Omental fat pad (tissue), 4 donors: ENCODE measurements around the gene CCDC27. TPM values are rescaled to one million over a fixed set of nuclear protein-coding genes. Genes with fewer than 3 reads are reported as not detected.

Experiments used
- ATAC-seq: fragments of 150-250 bp; one replicate; pipeline ENCODE4 v1.9.1; 2016; ENCODE audit warnings: mild to moderate bottlenecking, moderate library complexity; ENCODE audit not compliant: low FRiP score
- DNase-seq: peaks from one replicate; pipeline ENCODE4 v3.0.0-alpha.2; 2019; ENCODE audit warnings: low spot score
- total RNA-seq, 4 donors: library from RNA; depleted of rRNA; stranded (reverse); fragments of >200 nt; gene quantifications; one replicate each; pipeline ENCODE4 v1.1.0, GENCODE V29; 2016
- TF ChIP-seq, protein P1 (sequence below), 3 donors: fragments of 450-650 bp; IDR thresholded peaks; one replicate each; pipeline ENCODE4 v1.5.1; 2016 to 2017; ENCODE audit warnings: antibody characterized with exemption in 3 of 3, mild to moderate bottlenecking in 3 of 3, moderate library complexity in 2 of 3

CCDC27 gene
- total RNA-seq, 4 donors from 2014 or later: not detected

DNA sequence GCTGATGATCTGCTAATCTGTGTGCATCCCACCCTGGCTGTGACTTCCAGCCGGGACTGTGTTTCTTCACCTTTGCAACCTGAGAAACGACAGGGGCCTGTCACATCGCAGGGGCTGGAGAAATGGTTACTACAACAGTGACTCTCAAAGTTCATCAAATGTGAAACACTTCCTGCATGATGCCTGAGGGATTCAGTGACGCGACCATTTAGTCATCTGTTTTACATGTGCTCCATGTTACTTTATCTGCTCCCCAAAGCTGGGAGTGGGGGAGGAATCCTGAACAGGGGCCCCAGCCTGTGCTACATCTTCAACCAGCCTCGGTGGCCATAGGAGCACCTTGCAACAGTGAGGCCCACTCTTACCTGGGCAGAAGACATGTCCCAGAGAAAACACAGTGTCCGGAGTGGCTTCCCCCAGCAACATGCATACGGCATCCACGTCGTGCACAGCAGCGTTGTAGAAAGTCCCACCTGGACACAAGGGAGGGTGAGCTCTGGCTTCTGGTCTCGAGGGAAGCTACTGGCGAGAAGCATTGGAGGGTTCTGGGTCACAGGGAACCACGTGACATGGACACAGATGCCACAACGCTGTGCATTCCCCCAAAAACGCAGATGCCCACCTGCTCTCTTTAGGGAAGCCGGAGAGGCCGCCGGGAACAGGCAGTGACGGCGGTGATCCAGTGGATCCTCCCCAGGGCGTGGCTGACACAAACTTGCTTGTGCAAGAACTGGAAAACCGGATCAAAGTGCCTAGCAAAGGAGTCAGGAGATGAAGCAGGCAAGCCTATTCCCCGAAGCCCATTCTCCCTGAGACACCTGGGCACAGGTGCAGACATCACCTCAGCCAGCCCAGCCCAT is 9.6 kb upstream of the CCDC27 start:
- ATAC-seq (no peak), DNase-seq (no peak)
- TF ChIP-seq, protein P1, sequence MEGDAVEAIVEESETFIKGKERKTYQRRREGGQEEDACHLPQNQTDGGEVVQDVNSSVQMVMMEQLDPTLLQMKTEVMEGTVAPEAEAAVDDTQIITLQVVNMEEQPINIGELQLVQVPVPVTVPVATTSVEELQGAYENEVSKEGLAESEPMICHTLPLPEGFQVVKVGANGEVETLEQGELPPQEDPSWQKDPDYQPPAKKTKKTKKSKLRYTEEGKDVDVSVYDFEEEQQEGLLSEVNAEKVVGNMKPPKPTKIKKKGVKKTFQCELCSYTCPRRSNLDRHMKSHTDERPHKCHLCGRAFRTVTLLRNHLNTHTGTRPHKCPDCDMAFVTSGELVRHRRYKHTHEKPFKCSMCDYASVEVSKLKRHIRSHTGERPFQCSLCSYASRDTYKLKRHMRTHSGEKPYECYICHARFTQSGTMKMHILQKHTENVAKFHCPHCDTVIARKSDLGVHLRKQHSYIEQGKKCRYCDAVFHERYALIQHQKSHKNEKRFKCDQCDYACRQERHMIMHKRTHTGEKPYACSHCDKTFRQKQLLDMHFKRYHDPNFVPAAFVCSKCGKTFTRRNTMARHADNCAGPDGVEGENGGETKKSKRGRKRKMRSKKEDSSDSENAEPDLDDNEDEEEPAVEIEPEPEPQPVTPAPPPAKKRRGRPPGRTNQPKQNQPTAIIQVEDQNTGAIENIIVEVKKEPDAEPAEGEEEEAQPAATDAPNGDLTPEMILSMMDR (IDR thresholded peaks at IDR 0.05): no peak

DNA sequence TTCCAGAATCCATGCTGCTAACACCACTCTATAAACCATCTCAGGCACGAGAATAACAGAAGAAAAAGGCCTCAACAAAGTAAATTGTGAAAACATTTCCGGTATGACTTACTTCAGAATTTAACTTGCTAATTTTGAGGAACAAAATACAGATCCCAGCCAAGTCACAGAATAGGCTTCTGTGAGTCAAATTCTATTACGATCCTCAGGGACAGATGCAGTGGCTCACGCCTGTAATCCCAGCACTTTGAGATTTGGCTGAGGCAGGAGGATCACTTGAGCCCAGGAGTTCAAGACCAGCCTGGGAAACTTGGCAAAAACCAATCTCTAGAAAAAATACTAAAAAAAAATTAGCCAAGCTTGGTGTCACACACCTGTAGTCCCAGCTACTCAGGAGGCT is 8.8 kb upstream of the CCDC27 start:
- TF ChIP-seq, protein P1 (IDR thresholded peaks at IDR 0.05): no peak
- ATAC-seq (no peak), DNase-seq (no peak)

DNA sequence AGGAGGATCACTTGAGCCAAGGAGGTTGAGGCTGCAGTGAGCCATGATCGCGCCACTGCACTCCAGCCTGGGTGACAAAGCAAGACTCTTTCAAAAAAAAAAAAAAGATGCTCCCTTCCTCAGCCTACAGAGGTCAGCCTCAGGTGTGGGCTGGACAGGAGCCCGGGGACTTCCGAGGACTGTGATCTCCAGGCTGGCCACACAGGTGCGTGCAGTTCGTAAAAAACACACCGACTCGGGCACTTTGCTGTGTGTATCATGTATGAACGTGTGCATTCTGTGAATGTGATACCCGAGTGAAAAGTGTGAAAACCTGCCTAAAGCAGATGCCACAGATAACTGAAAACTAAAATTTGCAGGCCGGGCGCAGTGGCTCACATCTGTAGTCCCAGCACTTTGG is 8.4 kb upstream of the CCDC27 start:
- TF ChIP-seq, protein P1 (IDR thresholded peaks at IDR 0.05): no peak
- ATAC-seq: no peak
- DNase-seq: no peak

DNA sequence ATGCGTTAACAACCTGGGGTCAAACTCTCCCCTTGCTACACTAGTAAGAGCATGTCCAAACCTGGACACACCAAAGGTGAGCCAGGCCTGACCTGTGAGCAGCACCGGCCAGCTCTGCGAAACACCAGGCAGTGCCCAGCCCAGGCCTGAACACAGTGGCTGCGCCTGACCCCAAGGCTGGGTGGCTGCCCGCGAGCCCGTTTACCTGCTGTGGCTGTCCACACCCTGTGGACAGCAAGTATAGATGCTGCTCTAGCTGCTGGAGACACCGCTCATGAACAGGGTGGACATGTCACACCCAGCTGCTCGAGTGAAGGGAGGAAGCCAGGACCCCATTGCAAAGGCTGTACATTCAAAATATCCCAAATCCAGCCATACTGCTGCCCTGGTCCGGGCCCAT is 7.6 kb upstream of the CCDC27 start:
- no peak for DNase-seq
- TF ChIP-seq, protein P1 (IDR thresholded peaks at IDR 0.05): no peak
- no peak for ATAC-seq

DNA sequence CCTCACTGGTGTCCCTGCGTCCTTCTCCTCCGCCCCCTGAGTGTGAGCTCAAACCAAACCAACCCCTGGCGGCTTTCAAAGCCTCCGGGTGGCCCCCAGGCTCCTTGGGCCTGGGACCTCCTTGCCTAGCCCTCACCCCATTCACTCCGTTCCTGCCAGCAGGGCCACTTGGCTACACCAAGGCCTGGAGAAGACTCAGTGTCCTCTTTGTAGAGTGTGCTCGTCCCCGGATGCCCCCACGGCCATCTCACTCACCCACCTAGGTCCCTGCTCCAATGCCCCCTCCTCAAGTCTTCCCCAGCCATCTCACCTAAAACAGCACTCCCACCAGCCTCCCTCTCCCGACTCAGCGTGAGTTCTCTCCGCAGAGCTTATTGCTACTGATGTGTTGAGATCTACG is 7.2 kb upstream of the CCDC27 start:
- TF ChIP-seq, protein P1 (IDR thresholded peaks at IDR 0.05): no peak
- DNase-seq (no peak), ATAC-seq (no peak)

DNA sequence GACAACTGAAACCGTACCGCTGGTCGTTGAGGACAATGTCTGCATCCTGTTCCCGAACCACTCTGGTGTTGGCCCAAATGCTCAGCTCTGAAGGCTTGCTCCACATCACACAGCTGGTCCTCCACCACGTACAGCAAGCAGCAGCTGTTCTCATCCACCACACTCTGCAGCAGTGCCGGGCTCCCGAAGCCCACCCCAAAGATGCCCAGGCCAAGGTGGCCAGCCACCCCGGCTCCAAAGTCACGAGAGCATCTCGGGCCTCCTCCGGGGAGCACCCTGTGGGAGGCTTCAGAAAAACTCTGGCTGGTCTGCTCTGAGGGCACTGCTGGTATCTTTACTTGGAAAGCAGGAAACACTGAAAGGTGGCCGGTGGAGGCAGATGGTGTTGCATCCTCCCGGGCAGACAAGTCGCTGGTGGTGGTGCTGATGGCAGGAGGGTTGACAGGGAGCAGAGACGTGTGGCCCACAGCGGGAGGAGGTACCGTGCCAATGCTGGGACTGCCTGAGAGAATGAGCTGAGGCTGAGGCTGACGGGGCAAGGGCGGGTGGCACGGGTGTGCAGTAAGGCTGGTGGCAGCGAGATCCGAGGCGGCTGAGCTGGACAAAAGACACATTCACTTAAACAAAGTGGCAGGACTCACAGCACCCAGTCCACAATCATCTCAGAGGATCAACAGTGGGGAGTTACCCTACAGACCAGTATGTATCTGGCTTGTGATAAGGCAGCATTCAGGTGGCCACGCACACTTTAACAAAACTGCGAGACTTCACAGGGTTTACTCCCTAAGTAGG is 6.5 kb upstream of the CCDC27 start:
- TF ChIP-seq, protein P1 (IDR thresholded peaks at IDR 0.05): no peak
- ATAC-seq (no peak), DNase-seq (no peak)
